ENCODE data around the gene SKAP1.

Gene SKAP1

DNA sequence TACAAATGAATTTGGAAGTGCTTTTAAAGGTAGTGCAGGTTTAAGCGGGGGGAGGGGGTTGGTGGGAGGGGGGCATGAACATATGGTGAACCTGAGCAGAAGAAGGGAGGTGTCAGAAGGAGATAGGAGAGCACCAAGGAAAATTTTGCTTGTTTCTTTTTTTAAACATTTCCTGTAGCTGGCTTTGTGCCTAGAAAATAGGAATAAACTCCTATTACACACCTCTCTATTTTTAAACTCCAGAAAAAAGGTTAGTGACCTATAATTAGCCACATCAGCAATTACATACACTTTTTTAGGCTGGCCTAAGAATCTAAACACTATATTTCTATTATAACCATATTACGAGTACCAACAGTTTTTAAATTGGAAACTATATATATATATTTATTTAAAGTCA lies 159.1 kb downstream of the SKAP1 start:
- Histone ChIP-seq H3K27me3 (ENCODE audit: insufficient read depth, low read length, poor library complexity, severe bottlenecking) (no peaks in the 10 kb centered on the region), H2AFZ (ENCODE audit: low read length) (no peak overlapping the region)
- TF ChIP-seq EZH2phosphoT487 (IDR thresholded peaks at IDR 0.05; ENCODE audit: borderline replicate concordance), result no peak

GRCh38 chr17:48269209-48269608 lies 160.8 kb downstream of the SKAP1 start:
- Histone ChIP-seq H2AFZ (ENCODE audit: low read length) (no peak overlapping the region), H3K4me3 (ENCODE audit: low read length, poor library complexity, severe bottlenecking) (no peak overlapping the region), H3K36me3 (ENCODE audit: insufficient read depth, low read length) (no peaks in the 10 kb centered on the region), H3K4me2 (ENCODE audit: low read depth, low read length, poor library complexity, severe bottlenecking) (no peak overlapping the region), H3K4me1 (ENCODE audit: insufficient read depth, low read length, poor library complexity, severe bottlenecking) (peaks cover 7% of the 10 kb centered on the region), H3K79me2 (ENCODE audit: insufficient read depth, low read length) (no peaks in the 10 kb centered on the region), H3K9me3 (ENCODE audit: insufficient read depth, low read depth, low read length) (no peaks in the 10 kb centered on the region), H3K9me2 (replicated peaks; ENCODE audit: low read depth, low read length) (no peaks in the 10 kb centered on the region), H4K20me1 (ENCODE audit: insufficient read depth, low read length, poor library complexity, severe bottlenecking) (no peaks in the 10 kb centered on the region), H3K27me3 (ENCODE audit: insufficient read depth, low read length, poor library complexity, severe bottlenecking) (no peaks in the 10 kb centered on the region), H3K9ac (ENCODE audit: low read depth, low read length, poor library complexity, severe bottlenecking) (no peak overlapping the region), H3F3A (ENCODE audit: low read depth) (no peaks in the 10 kb centered on the region)
- TF ChIP-seq CTCF (conservative IDR thresholded peaks at IDR 0.05; ENCODE audit: low read length), result no peak
- TF ChIP-seq EZH2phosphoT487 (IDR thresholded peaks at IDR 0.05; ENCODE audit: borderline replicate concordance), result no peak

More for the DNA sequence above, 159.1 kb downstream of the SKAP1 start:
- no peak overlapping the region for H3K9ac ChIP-seq (ENCODE audit: low read depth, low read length, poor library complexity, severe bottlenecking)
- no peaks in the 10 kb centered on the region for H3K9me2 ChIP-seq (replicated peaks; ENCODE audit: low read depth, low read length)
- H3K4me2 ChIP-seq (ENCODE audit: low read depth, low read length, poor library complexity, severe bottlenecking), result no peak overlapping the region
- no peaks in the 10 kb centered on the region for H3F3A ChIP-seq (ENCODE audit: low read depth)
- H4K20me1 ChIP-seq (ENCODE audit: insufficient read depth, low read length, poor library complexity, severe bottlenecking), result no peaks in the 10 kb centered on the region
- H3K9me3 ChIP-seq (ENCODE audit: insufficient read depth, low read depth, low read length), result no peaks in the 10 kb centered on the region
- H3K79me2 ChIP-seq (ENCODE audit: insufficient read depth, low read length), result no peaks in the 10 kb centered on the region
- H3K4me1 ChIP-seq (ENCODE audit: insufficient read depth, low read length, poor library complexity, severe bottlenecking), result peaks cover 1% of the 10 kb centered on the region
- H3K4me3 ChIP-seq (ENCODE audit: low read length, poor library complexity, severe bottlenecking), result no peak overlapping the region
- no peaks in the 10 kb centered on the region for H3K36me3 ChIP-seq (ENCODE audit: insufficient read depth, low read length)

GRCh38 chr17:48263731-48264035 lies 166.3 kb downstream of the SKAP1 start:
- H4K20me1 ChIP-seq (ENCODE audit: insufficient read depth, low read length, poor library complexity, severe bottlenecking), result no peaks in the 10 kb centered on the region

More at GRCh38 chr17:48263731-48264035, 166.3 kb downstream of the SKAP1 start:
- Histone ChIP-seq H3K27me3 (ENCODE audit: insufficient read depth, low read length, poor library complexity, severe bottlenecking) (no peaks in the 10 kb centered on the region), H3F3A (ENCODE audit: low read depth) (peaks cover 1% of the 10 kb centered on the region; the same call in 1 of the 2 replicates), H3K4me2 (ENCODE audit: low read depth, low read length, poor library complexity, severe bottlenecking) (no peak overlapping the region), H3K4me1 (ENCODE audit: insufficient read depth, low read length, poor library complexity, severe bottlenecking) (peaks cover 22% of the 10 kb centered on the region), H3K4me3 (ENCODE audit: low read length, poor library complexity, severe bottlenecking) (no peak overlapping the region), H3K9me3 (ENCODE audit: insufficient read depth, low read depth, low read length) (no peaks in the 10 kb centered on the region), H3K9me2 (replicated peaks; ENCODE audit: low read depth, low read length) (no peaks in the 10 kb centered on the region), H3K79me2 (ENCODE audit: insufficient read depth, low read length) (no peaks in the 10 kb centered on the region), H2AFZ (ENCODE audit: low read length) (no peak overlapping the region), H3K9ac (ENCODE audit: low read depth, low read length, poor library complexity, severe bottlenecking) (no peak overlapping the region), H3K36me3 (ENCODE audit: insufficient read depth, low read length) (no peaks in the 10 kb centered on the region)
- TF ChIP-seq EZH2phosphoT487 (IDR thresholded peaks at IDR 0.05; ENCODE audit: borderline replicate concordance), result no peak
- no peak for TF ChIP-seq CTCF (conservative IDR thresholded peaks at IDR 0.05; ENCODE audit: low read length)
